IPS DF 6.9 (cell line): ENCODE data around the gene TMEM38A.

Experiments
- DNase-seq: peaks from one replicate; pipeline ENCODE4 v3.0.0-alpha.2; 2013; ENCODE audit warnings: low read depth, low spot score
- H3K27ac ChIP-seq: one replicate; pipeline ENCODE4 v1.5.1; 2013; ENCODE audit warnings: low read length, control low read depth
- H3K27me3 ChIP-seq: 2 replicates; pipeline ENCODE4 v1.6.1; 2013; ENCODE audit warnings: mild to moderate bottlenecking, low read length; ENCODE audit not compliant: control insufficient read depth, insufficient read depth
- H3K36me3 ChIP-seq: 2 replicates; pipeline ENCODE4 v1.6.1; 2013; ENCODE audit warnings: low read length; ENCODE audit not compliant: control insufficient read depth, insufficient read depth
- H3K4me1 ChIP-seq: 2 replicates; pipeline ENCODE4 v1.6.1; 2013; ENCODE audit warnings: low read length; ENCODE audit not compliant: control insufficient read depth, insufficient read depth
- H3K4me3 ChIP-seq: 2 replicates; pipeline ENCODE4 v1.5.1; 2013; ENCODE audit warnings: mild to moderate bottlenecking, low read length
- H3K9me3 ChIP-seq: 2 replicates; pipeline ENCODE4 v1.6.1; 2013; ENCODE audit warnings: low read length, inconsistent platforms; ENCODE audit not compliant: control insufficient read depth, insufficient read depth
- WGBS: extraction: QIAGEN DNeasy Blood & Tissue Kit; methylation state at CpG from one replicate; pipeline ENCODE4 v1.1.7; 2013; ENCODE audit warnings: mixed read lengths, missing lambda C conversion rate; ENCODE audit not compliant: insufficient read length, insufficient coverage; 5-methylcytosine and 5-hydroxymethylcytosine counted together

TMEM38A gene

GRCh38 chr19:16660763-16661479 lies at the start of gene TMEM38A:
Gene TMEM38A (plus strand): TSS chr19:16661139. CDS start chr19:16661218, 79 bp downstream.
- Histone ChIP-seq H3K27ac (no peak within 1 kb of the TSS), H3K9me3 (no peaks in the 10 kb centered on the region), H3K4me1 (no peaks in the 10 kb centered on the region), H3K27me3 (no peaks in the 10 kb centered on the region), H3K4me3 (peak within 1 kb of the TSS; percentile 93), H3K36me3 (peaks cover 15% of the 10 kb centered on the region)
- WGBS: no CpG with 5 or more reads among the region's 76 CpGs
- no peak for DNase-seq

- 0 out of 2 replicates have a peak, but pooled peaks cover 1% of the 10 kb centered on the region for H3K4me1 ChIP-seq
- H3K27ac ChIP-seq: no peak overlapping the region
- no peak overlapping the region for H3K4me3 ChIP-seq
- WGBS: no CpG with 5 or more reads among the region's 3 CpGs
- H3K36me3 ChIP-seq: no peaks in the 10 kb centered on the region
- no peak for DNase-seq
- no peaks in the 10 kb centered on the region for H3K9me3 ChIP-seq
- H3K27me3 ChIP-seq: no peaks in the 10 kb centered on the region
Observed at GRCh38 chr19:16612636-16613035, 48.3 kb upstream of the TMEM38A start.

- H3K9me3 ChIP-seq: no peaks in the 10 kb centered on the region
- WGBS: no CpG with 5 or more reads among the region's 2 CpGs
Observed at GRCh38 chr19:16613841-16614240, 47.1 kb upstream of the TMEM38A start.

GRCh38 chr19:16614941-16615340 lies 46.0 kb upstream of the TMEM38A start:
- Histone ChIP-seq H3K9me3 (no peaks in the 10 kb centered on the region), H3K36me3 (no peaks in the 10 kb centered on the region), H3K27ac (no peak overlapping the region), H3K4me1 (peaks cover 1% of the 10 kb centered on the region; the same call in 1 of the 2 replicates), H3K27me3 (no peaks in the 10 kb centered on the region), H3K4me3 (no peak overlapping the region)
- WGBS: no CpG with 5 or more reads among the region's 2 CpGs
- no peak for DNase-seq

More at GRCh38 chr19:16613841-16614240, 47.1 kb upstream of the TMEM38A start:
- Histone ChIP-seq H3K4me1 (0 out of 2 replicates have a peak, but pooled peaks cover 1% of the 10 kb centered on the region), H3K4me3 (no peak overlapping the region), H3K27ac (no peak overlapping the region), H3K36me3 (no peaks in the 10 kb centered on the region), H3K27me3 (no peaks in the 10 kb centered on the region)
- DNase-seq: no peak

- WGBS: no CpG with 5 or more reads among the region's 1 CpG
- no peak for DNase-seq
- Histone ChIP-seq H3K27ac (no peak overlapping the region), H3K4me3 (no peak overlapping the region), H3K9me3 (no peaks in the 10 kb centered on the region), H3K27me3 (no peaks in the 10 kb centered on the region), H3K4me1 (peaks cover 1% of the 10 kb centered on the region; the same call in 1 of the 2 replicates), H3K36me3 (no peaks in the 10 kb centered on the region)
Observed at GRCh38 chr19:16615808-16616207, 45.1 kb upstream of the TMEM38A start.

- H3K27me3 ChIP-seq: no peaks in the 10 kb centered on the region
- no peaks in the 10 kb centered on the region for H3K36me3 ChIP-seq
- no peak overlapping the region for H3K27ac ChIP-seq
- no peaks in the 10 kb centered on the region for H3K9me3 ChIP-seq
- no CpG with 5 or more reads among the region's 7 CpGs for whole genome bisulfite sequencing
- peaks cover 1% of the 10 kb centered on the region; the same call in 1 of the 2 replicates for H3K4me1 ChIP-seq
- H3K4me3 ChIP-seq: no peak overlapping the region
- no peak for DNase-seq
Observed at GRCh38 chr19:16618248-16618647, 42.7 kb upstream of the TMEM38A start.

- Histone ChIP-seq H3K27me3 (no peaks in the 10 kb centered on the region), H3K4me1 (peaks cover 1% of the 10 kb centered on the region; the same call in 1 of the 2 replicates), H3K9me3 (no peaks in the 10 kb centered on the region), H3K27ac (no peak overlapping the region), H3K4me3 (no peak overlapping the region), H3K36me3 (0 out of 2 replicates have a peak, but pooled peaks cover 3% of the 10 kb centered on the region)
- WGBS: no CpG with 5 or more reads among the region's 7 CpGs
- DNase-seq: no peak
Observed at GRCh38 chr19:16619457-16619856, 41.5 kb upstream of the TMEM38A start.

- WGBS: no CpG with 5 or more reads among the region's 5 CpGs
- Histone ChIP-seq H3K36me3 (0 out of 2 replicates have a peak, but pooled peaks cover 3% of the 10 kb centered on the region), H3K27ac (no peak overlapping the region), H3K27me3 (no peaks in the 10 kb centered on the region), H3K9me3 (no peaks in the 10 kb centered on the region), H3K4me1 (peaks cover 1% of the 10 kb centered on the region; the same call in 1 of the 2 replicates), H3K4me3 (no peak overlapping the region; the same call in 1 of the 2 replicates)
- no peak for DNase-seq
Observed at GRCh38 chr19:16620018-16620417, 40.9 kb upstream of the TMEM38A start.

- Histone ChIP-seq H3K9me3 (no peaks in the 10 kb centered on the region), H3K4me1 (peaks cover 1% of the 10 kb centered on the region; the same call in 1 of the 2 replicates), H3K27ac (no peak overlapping the region), H3K27me3 (no peaks in the 10 kb centered on the region), H3K36me3 (0 out of 2 replicates have a peak, but pooled peaks cover 3% of the 10 kb centered on the region), H3K4me3 (no peak overlapping the region)
- DNase-seq: no peak
- no CpG with 5 or more reads among the region's 3 CpGs for WGBS
Observed at GRCh38 chr19:16620584-16620983, 40.4 kb upstream of the TMEM38A start.

GRCh38 chr19:16621165-16621800 lies 39.7 kb upstream of the TMEM38A start:
- WGBS: no CpG with 5 or more reads among the region's 7 CpGs
- H3K27me3 ChIP-seq: no peaks in the 10 kb centered on the region
- H3K36me3 ChIP-seq: 0 out of 2 replicates have a peak, but pooled peaks cover 3% of the 10 kb centered on the region
- no peak overlapping the region for H3K27ac ChIP-seq
- no peak for DNase-seq
- peaks cover 1% of the 10 kb centered on the region; the same call in 1 of the 2 replicates for H3K4me1 ChIP-seq
- no peak overlapping the region for H3K4me3 ChIP-seq
- no peaks in the 10 kb centered on the region for H3K9me3 ChIP-seq
